Measurements from ENCODE around the gene KIF18B. TPM values are rescaled to one million over a fixed set of nuclear protein-coding genes. Genes with fewer than 3 reads are reported as not detected.
A peak's percentile ranks its signal among the peaks of the same experiment; 100 is the strongest.

Gene KIF18B
- total and polyA plus RNA-seq, 2 of the 13 experiments (the other 11 are each of a cell fraction or from before 2014, with no cell fraction given), result 15.2 to 15.3 TPM

GRCh38 chr17:44956998-44957981 lies 9.7 kb upstream of the KIF18B start (continued):
- 0 out of 2 replicates have a peak, but pooled peaks have one; percentile 22 for TF ChIP-seq TFDP2 (CRISPR knock-in tag; IDR thresholded peaks at IDR 0.05)
- no peak for TF ChIP-seq NRL (CRISPR knock-in tag; IDR thresholded peaks at IDR 0.05; ENCODE audit: borderline replicate concordance)
- TF ChIP-seq ZNF792 (CRISPR knock-in tag; IDR thresholded peaks at IDR 0.05), result no peak
- peak; percentile 22; the same call in 1 of the 2 replicates for TF ChIP-seq GATAD2A (CRISPR knock-in tag; IDR thresholded peaks at IDR 0.05)
- TF ChIP-seq ARNTL (CRISPR knock-in tag; IDR thresholded peaks at IDR 0.05), result no peak
- no peak for TF ChIP-seq ZNF615 (CRISPR knock-in tag; IDR thresholded peaks at IDR 0.05; ENCODE audit: borderline replicate concordance)
- TF ChIP-seq ZBED4 (CRISPR knock-in tag; IDR thresholded peaks at IDR 0.05; ENCODE audit: borderline replicate concordance), result 0 out of 2 replicates have a peak, but pooled peaks have one; percentile 11
- no peak for TF ChIP-seq TIGD3 (CRISPR knock-in tag; IDR thresholded peaks at IDR 0.05; ENCODE audit: borderline replicate concordance)
- no peak for TF ChIP-seq GLMP (CRISPR knock-in tag; IDR thresholded peaks at IDR 0.05; ENCODE audit: borderline replicate concordance)
- TF ChIP-seq MAF1 (CRISPR knock-in tag; IDR thresholded peaks at IDR 0.05; ENCODE audit: borderline replicate concordance), result no peak
- no peak for TF ChIP-seq SKIL (CRISPR knock-in tag; IDR thresholded peaks at IDR 0.05; ENCODE audit: borderline replicate concordance)
- 0 out of 2 replicates have a peak, but pooled peaks have one; percentile 28 for TF ChIP-seq PHF8 (CRISPR knock-in tag; IDR thresholded peaks at IDR 0.05)
- no peak for TF ChIP-seq ZNF552 (CRISPR knock-in tag; IDR thresholded peaks at IDR 0.05; ENCODE audit: borderline replicate concordance)
- TF ChIP-seq ZNF33A (CRISPR knock-in tag; IDR thresholded peaks at IDR 0.05; ENCODE audit: borderline replicate concordance), result no peak
- TF ChIP-seq ZSCAN30 (CRISPR knock-in tag; IDR thresholded peaks at IDR 0.05), result no peak
